DMS153 treated with DMSO at 0.1 percent for 48 hours (cell line): ENCODE measurements around the gene DESI2.

Source experiments
- DNase-seq: peaks from one replicate; lab custom pipeline; 2025; ENCODE audit not compliant: unreplicated experiment; lab: John Stamatoyannopoulos, UW

Gene DESI2

GRCh38 chr1:244652623-244653438, at the start of gene DESI2:
Gene DESI2, plus strand, starts transcription at chr1:244653126. Its CDS starts 188 bp downstream, at chr1:244653314.
- DNase-seq: peak; percentile 100

DNA sequence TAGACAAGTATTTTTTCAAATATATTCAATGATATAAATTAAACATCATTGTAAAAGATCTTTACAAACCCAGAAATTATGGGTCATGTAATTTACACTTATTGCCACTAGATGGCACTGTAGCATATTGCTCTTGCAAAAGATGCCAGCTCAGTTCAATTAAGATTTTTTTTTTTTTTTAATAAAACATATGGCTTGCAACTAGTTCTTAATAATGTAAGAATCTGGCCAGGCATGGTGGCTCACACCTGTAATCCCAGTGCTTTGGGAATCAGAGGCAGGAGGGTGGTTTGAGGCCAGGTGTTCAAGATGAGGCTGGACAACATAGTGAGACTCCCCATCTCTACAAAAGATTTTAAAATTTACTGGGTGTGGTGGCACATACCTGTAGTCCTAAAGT, 49.4 kb upstream of the DESI2 start:
- DNase-seq: peak; percentile 70

DNA sequence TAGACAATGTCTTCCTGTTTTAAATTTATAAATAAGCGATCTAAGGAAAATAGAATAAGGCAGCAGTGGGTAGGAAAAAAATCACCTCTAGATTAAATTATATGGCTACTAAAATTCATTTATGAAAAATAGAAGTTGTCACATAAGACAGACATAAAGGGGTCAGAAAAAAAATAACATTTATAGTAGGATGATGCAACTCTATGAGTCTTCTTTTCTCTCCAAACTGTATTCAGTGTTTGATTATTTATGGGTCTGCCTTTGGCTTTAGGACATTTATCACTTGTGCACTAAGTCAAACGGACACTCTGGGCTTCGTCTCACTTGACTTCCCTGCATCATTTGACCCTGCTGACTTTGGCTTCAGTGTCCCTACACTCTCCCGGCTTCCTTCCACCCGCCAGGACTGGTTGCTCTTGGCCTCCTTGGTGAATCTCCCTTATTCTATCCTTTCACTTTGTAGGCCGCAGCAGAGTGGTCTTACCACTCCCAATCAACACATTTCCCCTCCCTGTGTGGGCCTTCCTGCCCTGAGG, 47.0 kb upstream of the DESI2 start:
- no peak for DNase-seq

GRCh38 chr1:244614113-244614836, 38.7 kb upstream of the DESI2 start:
- no peak for DNase-seq

GRCh38 chr1:244614879-244615278, 38.0 kb upstream of the DESI2 start:
- no peak for DNase-seq

DNA sequence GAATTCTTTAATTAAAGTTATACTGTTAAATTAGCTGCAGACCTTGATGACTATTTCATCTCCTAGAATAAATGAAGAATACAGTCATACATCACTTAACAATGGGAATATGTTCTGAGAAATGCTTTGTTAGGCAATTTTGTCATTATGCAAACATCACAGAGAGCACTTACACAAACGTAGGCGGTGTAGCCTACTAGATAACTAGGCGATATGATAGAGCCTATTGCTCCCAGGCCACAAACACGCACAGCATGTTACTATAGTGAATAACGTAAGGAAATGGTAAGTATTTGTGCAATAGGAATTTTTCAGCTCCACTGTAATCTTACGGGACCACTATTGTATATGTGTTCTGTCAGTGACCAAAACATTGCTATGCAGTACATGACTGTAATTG, 37.6 kb upstream of the DESI2 start:
- no peak for DNase-seq

GRCh38 chr1:244626709-244627108, 26.2 kb upstream of the DESI2 start:
- no peak for DNase-seq

DNA sequence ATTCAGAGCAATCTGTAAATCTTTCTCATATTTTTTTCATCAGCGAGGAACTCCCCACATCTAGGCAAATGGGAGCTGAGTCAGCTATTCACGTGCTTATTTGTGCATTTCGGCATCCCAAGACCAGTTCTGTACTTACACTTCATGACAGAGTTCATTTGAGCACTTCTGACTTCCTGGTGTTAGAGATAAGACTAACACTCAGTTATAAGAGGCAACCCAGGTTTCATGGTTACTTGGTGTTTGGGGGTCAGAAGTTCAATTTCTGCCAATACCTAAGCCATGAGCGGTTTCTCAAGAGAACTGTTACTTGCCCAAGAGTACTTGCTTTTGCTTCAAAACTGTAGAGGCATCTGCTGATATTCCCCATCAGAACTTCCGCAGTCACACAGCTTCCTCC, 24.1 kb upstream of the DESI2 start:
- DNase-seq: no peak

DNA sequence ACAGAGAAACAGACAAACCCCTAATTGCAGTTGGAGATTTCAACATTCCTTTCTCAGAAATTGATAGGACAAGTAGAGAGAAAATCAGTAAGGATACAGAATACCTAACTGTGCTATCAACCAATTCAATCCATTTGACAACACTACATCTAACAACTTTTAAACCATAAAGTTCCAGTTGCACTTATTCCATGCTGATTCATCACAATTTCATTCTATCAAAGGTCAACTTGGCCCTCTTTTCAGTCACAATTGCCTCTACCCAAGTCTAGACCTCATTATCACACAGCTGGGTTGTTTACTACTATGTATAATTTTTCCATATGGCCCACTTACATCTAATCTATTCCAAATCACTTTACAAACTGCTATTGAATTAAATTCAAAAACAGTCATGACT, 19.8 kb upstream of the DESI2 start:
- no peak for DNase-seq

DNA sequence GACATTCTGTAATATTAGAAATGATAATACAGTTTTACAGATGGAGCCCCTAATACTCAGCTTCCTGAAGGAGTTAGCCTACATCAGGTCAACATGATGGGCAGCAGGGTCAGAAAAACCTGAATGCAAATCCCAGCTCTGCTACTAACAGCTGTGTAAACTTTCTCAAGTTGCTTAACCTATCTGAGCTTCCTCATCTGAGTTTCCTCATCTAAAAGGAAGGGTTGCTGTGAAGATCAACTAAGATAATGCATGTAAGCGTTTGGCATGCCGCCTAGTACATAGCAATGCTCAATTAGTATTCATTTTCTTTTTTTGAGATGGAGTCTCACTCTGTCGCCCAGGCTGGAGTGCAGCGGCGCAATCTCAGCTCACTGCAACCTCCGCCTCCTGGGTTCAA, 18.4 kb upstream of the DESI2 start:
- DNase-seq: no peak

GRCh38 chr1:244636488-244637259, 16.3 kb upstream of the DESI2 start:
- no peak for DNase-seq

GRCh38 chr1:244639561-244639960, 13.4 kb upstream of the DESI2 start:
- no peak for DNase-seq

DNA sequence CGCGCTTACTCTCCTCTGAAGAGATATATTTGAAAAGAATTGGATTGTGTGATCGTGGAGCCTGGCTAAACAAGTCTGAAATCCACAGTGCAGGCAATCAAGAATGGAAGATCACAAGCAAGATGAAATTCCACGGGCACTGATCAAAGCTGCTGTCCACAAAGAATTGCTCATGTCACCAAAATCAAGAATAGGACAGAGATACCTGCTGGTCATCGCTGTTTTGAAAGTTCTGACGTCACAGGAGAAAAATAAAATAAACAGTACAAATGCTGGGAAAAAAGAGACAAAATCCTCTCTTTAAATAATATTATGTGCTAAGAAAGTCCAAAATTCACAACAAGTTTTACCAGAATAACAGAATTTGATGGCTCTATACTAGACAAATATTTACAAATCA, 12.0 kb upstream of the DESI2 start:
- DNase-seq: no peak

- no peak for DNase-seq
Observed at GRCh38 chr1:244642526-244642925, 10.4 kb upstream of the DESI2 start.

DNA sequence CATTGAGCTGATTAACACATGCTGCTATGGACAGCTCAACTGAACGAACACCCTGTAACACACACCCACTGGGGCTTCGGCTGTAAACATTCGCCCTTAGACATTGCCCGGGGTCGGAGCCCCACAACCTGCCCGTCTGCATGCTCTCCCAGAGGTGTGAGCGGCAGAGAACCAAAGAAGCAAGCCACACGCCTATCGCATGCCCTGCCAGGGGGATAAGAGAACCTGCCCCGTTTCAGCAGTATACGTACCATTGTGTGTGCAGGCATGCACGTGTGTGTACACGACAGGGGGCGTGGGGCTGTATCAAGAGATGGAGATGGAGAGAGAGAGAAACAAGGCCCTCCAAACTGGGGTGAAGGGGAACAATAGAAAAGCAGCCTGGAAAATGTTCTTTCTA, 9.9 kb upstream of the DESI2 start:
- DNase-seq: no peak

DNA sequence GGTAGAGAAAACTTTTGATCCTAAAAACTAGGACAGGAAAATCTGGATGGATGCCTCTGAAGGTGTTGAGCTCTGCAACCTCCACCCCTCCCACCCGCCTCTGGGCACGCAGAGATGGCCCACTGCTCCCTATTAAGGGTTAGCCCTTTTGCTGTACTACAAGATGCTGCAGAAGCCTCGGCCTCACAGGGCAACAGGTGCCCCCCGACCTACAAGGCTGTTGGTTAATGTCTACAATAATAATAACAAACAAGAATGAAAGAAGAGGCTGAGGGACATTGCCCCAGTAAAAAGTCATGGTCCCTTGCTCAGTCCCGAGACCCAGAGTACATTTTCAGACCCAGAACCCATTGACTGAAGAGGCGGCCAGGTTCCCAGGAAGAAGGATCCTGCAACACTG, 7.5 kb upstream of the DESI2 start:
- no peak for DNase-seq

- DNase-seq: no peak
Observed at GRCh38 chr1:244645890-244646289, 7.0 kb upstream of the DESI2 start.

DNA sequence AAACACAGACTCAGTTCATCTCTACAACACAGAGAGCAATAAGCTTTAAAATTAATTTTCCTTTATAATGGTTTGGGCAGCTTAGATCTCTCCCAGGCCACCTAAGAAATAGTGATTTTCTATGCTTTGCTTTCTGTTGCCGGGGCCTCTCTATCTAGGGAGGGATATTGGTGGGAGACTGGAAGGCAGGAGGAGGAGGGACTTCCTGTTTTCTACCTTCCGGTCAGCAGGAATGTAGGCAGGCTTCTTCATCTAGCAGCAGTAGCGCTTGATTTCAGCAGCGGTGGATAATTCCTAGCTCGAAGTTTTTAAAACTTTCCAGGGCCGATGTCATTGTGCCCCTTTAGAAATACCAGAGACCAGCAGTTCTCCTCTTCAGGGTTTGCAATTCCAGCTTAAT, 5.1 kb upstream of the DESI2 start:
- DNase-seq: no peak

- DNase-seq: peak; percentile 64
Observed at GRCh38 chr1:244651956-244652622, 837 bp upstream of the DESI2 start.

GRCh38 chr1:244653439-244654107, 647 bp downstream of the DESI2 start:
- DNase-seq: no peak
